Endothelial cell of umbilical vein (primary cell): ENCODE data around the gene NKAIN4. TPM values are rescaled to one million over a fixed set of nuclear protein-coding genes. Genes with fewer than 3 reads are reported as not detected.

Source experiments
- BruUV-seq: library from RNA; stranded (reverse); fragments of 400-500 nt; replicated peaks from 2 replicates; lab custom pipeline; 2021; lab: Mats Ljungman, UMichigan
- CTCF ChIA-PET: fragments of 300-600, 350-600 bp; sonication (Branson Sonifier 250); formaldehyde crosslinking; loops from one replicate; lab custom pipeline; 2021; ENCODE audit warnings: antibody characterized with exemption, inconsistent platforms; lab: Charles Lee
- POLR2A ChIA-PET: fragments of 300-600, 350-600 bp; sonication (Branson Sonifier 250); formaldehyde crosslinking; loops from one replicate; lab custom pipeline; 2021; ENCODE audit warnings: antibody characterized with exemption, inconsistent platforms; lab: Charles Lee
- DNase-seq: peaks from one replicate; pipeline ENCODE4 v3.0.0-alpha.2; 2011; ENCODE audit warnings: low read depth, low spot score
- FAIRE-seq: peaks from 2 replicates; lab custom pipeline; 2011; peaks lifted over from hg19 to GRCh38; lab: Jason Lieb, UNC
- H2AFZ ChIP-seq: 2 replicates; pipeline ENCODE4 v1.6.0; 2012; ENCODE audit warnings: low read depth, low read length, control low read depth, inconsistent platforms
- H3K27ac ChIP-seq: 2 replicates; pipeline ENCODE4 v1.5.1; 2011; ENCODE audit warnings: low read depth, mild to moderate bottlenecking, control low read depth, low read length, moderate library complexity; ENCODE audit not compliant: insufficient read depth
- H3K27me3 ChIP-seq, 2 experiments: 2 replicates each; pipeline versions ENCODE4 v1.6.0 to v1.6.1; 2011; ENCODE audit warnings: low read length in 2 of 2, mixed read lengths in 1 of 2; ENCODE audit not compliant: control insufficient read depth in 2 of 2, insufficient read depth in 2 of 2
- H3K36me3 ChIP-seq, 2 experiments: 2 replicates in 1 of 2; 3 replicates in 1 of 2; pipeline ENCODE4 v1.5.1; 2011; ENCODE audit warnings: low read length in 2 of 2, mild to moderate bottlenecking in 1 of 2, moderate library complexity in 1 of 2; ENCODE audit not compliant: control insufficient read depth in 2 of 2, insufficient read depth in 2 of 2; ENCODE audit errors: extremely low read depth in 1 of 2
- H3K4me1 ChIP-seq: 3 replicates; pipeline ENCODE4 v1.5.1; 2011; ENCODE audit warnings: mild to moderate bottlenecking, low read length; ENCODE audit not compliant: control insufficient read depth, insufficient read depth; ENCODE audit errors: extremely low read depth
- H3K4me2 ChIP-seq: 2 replicates; pipeline ENCODE4 v1.6.1; 2011; ENCODE audit warnings: low read length, control low read depth, mixed read lengths; ENCODE audit not compliant: insufficient read depth
- H3K4me3 ChIP-seq, 3 experiments: fragments of 200-600 bp in 1 of 3; sonication (generic), shearing (Covaris generic) in 1 of 3; replicated peaks in 1 of 3; 2 replicates each; pipeline ENCODE4 v1.5.1; 2011 to 2016; ENCODE audit warnings: control low read depth in 3 of 3, low read length in 3 of 3, mild to moderate bottlenecking in 2 of 3, inconsistent platforms in 1 of 3, low read depth in 1 of 3, moderate library complexity in 1 of 3; ENCODE audit not compliant: insufficient read depth in 1 of 3
- H3K79me2 ChIP-seq: 2 replicates; pipeline ENCODE4 v1.6.0; 2012; ENCODE audit warnings: low read length, inconsistent platforms; ENCODE audit not compliant: control insufficient read depth, insufficient read depth
- H3K9ac ChIP-seq: replicated peaks from 2 replicates; pipeline ENCODE3; 2011; ENCODE audit warnings: low read length, control low read depth; ENCODE audit not compliant: insufficient read depth; ENCODE audit errors: extremely low read depth
- H3K9me1 ChIP-seq: replicated peaks from 3 replicates; pipeline ENCODE4 v1.6.0; 2011; ENCODE audit warnings: mild to moderate bottlenecking, low read length; ENCODE audit not compliant: control insufficient read depth, insufficient read depth; ENCODE audit errors: extremely low read depth
- H3K9me3 ChIP-seq: replicated peaks from 2 replicates; pipeline ENCODE4 v1.5.1; 2012; ENCODE audit warnings: low read length, inconsistent platforms; ENCODE audit not compliant: control insufficient read depth, insufficient read depth
- H4K20me1 ChIP-seq: replicated peaks from 2 replicates; pipeline ENCODE3; 2011; ENCODE audit warnings: mild to moderate bottlenecking, low read length; ENCODE audit not compliant: control insufficient read depth, insufficient read depth; ENCODE audit errors: extremely low read depth
- CTCF ChIP-seq, 2 donors: IDR thresholded peaks; 1 replicate in 1 of 2; 2 replicates in 1 of 2; pipeline ENCODE4 v1.5.1; 2011; ENCODE audit warnings: low read length in 2 of 2, mild to moderate bottlenecking in 2 of 2, moderate library complexity in 2 of 2, control low read depth in 1 of 2, inconsistent platforms in 1 of 2, low read depth in 1 of 2; ENCODE audit not compliant: insufficient read depth in 1 of 2; ENCODE audit errors: extremely low read depth in 1 of 2
- EZH2 ChIP-seq: IDR thresholded peaks from 2 replicates; pipeline ENCODE4 v1.6.1; 2012; ENCODE audit warnings: borderline replicate concordance, low read depth, mild to moderate bottlenecking, moderate library complexity, low read length, inconsistent platforms; ENCODE audit not compliant: severe bottlenecking
- FOS ChIP-seq: IDR thresholded peaks from 2 replicates; pipeline ENCODE4 v1.6.1; 2011; ENCODE audit warnings: mild to moderate bottlenecking, low read length, moderate library complexity, borderline replicate concordance; ENCODE audit not compliant: insufficient read depth
- GATA2 ChIP-seq: IDR thresholded peaks from 2 replicates; pipeline ENCODE4 v1.7.0; 2011; ENCODE audit warnings: low read depth, mild to moderate bottlenecking, moderate library complexity, mixed read lengths, low read length; ENCODE audit not compliant: insufficient read length, insufficient read depth
- JUN ChIP-seq: IDR thresholded peaks from 2 replicates; pipeline ENCODE4 v1.6.1; 2011; ENCODE audit warnings: borderline replicate concordance, low read depth; ENCODE audit not compliant: insufficient read length, insufficient read depth
- MAX ChIP-seq: IDR thresholded peaks from 2 replicates; pipeline ENCODE4 v1.6.1; 2011; ENCODE audit not compliant: insufficient read depth, insufficient read length
- MYC ChIP-seq: IDR thresholded peaks from one replicate; pipeline ENCODE4 v1.6.1; 2011; ENCODE audit warnings: mild to moderate bottlenecking, low read depth, low read length
- POLR2A ChIP-seq: IDR thresholded peaks from 2 replicates; pipeline ENCODE4 v1.6.1; 2012; ENCODE audit warnings: low read depth, mild to moderate bottlenecking, control low read depth, low read length
- POLR2AphosphoS5 ChIP-seq: IDR thresholded peaks from 2 replicates; pipeline ENCODE4 v1.6.1; 2012; ENCODE audit warnings: low read depth, mild to moderate bottlenecking, control low read depth, low read length, moderate library complexity; ENCODE audit not compliant: insufficient read depth
- dilution Hi-C: fragments of 300-500 bp; cut with MboI; formaldehyde crosslinking; loops from one replicate; pipeline ENCODE4 v1.15.0; 2019; ENCODE audit warnings: low sequenced_read_pairs; ENCODE audit not compliant: extremely low pct_ligation_motif_present
- intact Hi-C: fragments of 100-400 bp; cut with micrococcal nuclease; formaldehyde crosslinking; loops from one replicate; pipeline ENCODE4 v1.10.0; 2022
- polyA plus RNA-seq, 4 experiments: library from polyadenylated mRNA; depleted of rRNA in 3 of 4; stranded (reverse) in 3 of 4; unstranded in 1 of 4; fragments of >200 nt; gene quantifications; 2 replicates each; pipeline versions ENCODE4 v1.2.1 to v1.2.3, GENCODE V29; 2011 to 2012; ENCODE audit warnings: missing spikeins in 1 of 4
- total RNA-seq: library from RNA; stranded (reverse); gene quantifications from 2 replicates; pipeline ENCODE4 v1.2.3, GENCODE V29; 2021

NKAIN4 gene
- total and polyA plus RNA-seq, 2 donors (not counting 3 experiments of a cell fraction or from before 2014, with no cell fraction given) = 0.04 TPM; not detected in 1

GRCh38 chr20:63286781-63287696, 32.8 kb upstream of the NKAIN4 start:
- no peak overlapping the region for H3K4me3 ChIP-seq
- no peaks in the 10 kb centered on the region for H3K79me2 ChIP-seq
- H3K27ac ChIP-seq = no peak overlapping the region
- H3K36me3 ChIP-seq = peaks cover 4 to 34% of the 10 kb centered on the region in 2 experiments
- TF ChIP-seq MAX = no peak
- TF ChIP-seq FOS = no peak
- no peak for TF ChIP-seq JUN
- TF ChIP-seq GATA2 = no peak
- TF ChIP-seq CTCF (IDR thresholded peaks at IDR 0.05; ENCODE audit: extremely low read depth in 1 of 2, insufficient read depth in 1 of 2, low read depth in 1 of 2, low read length in 2 of 2) = no peak
- TF ChIP-seq MYC = no peak
- no peak for TF ChIP-seq POLR2A
- no peak for TF ChIP-seq POLR2AphosphoS5
- no peak for TF ChIP-seq EZH2
- no peak for DNase-seq
- H3K9me1 ChIP-seq = no peaks in the 10 kb centered on the region
- intact Hi-C loops = no loop called here
- H3K9me3 ChIP-seq = no peaks in the 10 kb centered on the region
- POLR2A ChIA-PET = no interaction called here
- H4K20me1 ChIP-seq = no peaks in the 10 kb centered on the region
- CTCF ChIA-PET = interaction anchor here (1.0 to 2.0 kb wide), 3 partner anchors 22 to 64 kb away, joined by 3 to 12 read pairs (median 5); no protein-coding TSS in a partner anchor
- H3K4me1 ChIP-seq = no peaks in the 10 kb centered on the region
- no peak for FAIRE-seq
- H3K27me3 ChIP-seq = no peaks in the 10 kb centered on the region
- H3K9ac ChIP-seq = no peak overlapping the region
- dilution Hi-C loops = no loop called here
- BruUV-seq = no TSS peak
- H3K4me2 ChIP-seq = no peak overlapping the region
- H2AFZ ChIP-seq = no peak overlapping the region
